ENCODE measurements around the gene TGM2.

TGM2 gene

DNA sequence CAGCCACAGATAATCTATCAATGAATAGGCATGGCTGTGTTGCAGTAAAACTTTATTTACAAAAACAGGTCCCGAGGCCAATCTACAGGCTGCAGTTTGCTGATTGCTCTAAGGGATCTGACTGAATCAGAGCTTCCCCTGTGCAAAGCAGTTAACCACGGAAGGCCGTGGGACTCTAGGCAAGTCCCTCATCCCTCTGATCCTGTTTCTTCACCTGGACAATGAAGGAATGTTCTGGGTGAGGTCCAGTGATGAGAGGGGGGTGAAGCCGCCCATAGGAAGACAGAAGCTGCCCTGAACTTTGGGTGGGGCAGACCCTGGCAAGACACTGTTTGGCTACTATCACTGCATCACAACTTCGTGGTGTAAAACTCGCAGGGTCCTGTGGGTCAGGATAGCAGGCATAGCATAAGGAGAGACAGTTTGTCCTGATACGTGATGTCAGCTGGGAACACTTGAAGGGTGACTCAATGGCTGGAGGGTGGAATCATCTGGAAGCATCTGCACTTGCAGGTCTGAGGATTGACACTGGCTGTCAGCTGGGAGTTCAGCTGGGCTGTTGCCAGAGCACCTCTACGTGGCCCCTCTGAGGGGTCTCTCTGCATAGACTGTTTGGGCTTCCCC lies 33.3 kb upstream of the TGM2 start:
- no peak for DNase-seq

DNA sequence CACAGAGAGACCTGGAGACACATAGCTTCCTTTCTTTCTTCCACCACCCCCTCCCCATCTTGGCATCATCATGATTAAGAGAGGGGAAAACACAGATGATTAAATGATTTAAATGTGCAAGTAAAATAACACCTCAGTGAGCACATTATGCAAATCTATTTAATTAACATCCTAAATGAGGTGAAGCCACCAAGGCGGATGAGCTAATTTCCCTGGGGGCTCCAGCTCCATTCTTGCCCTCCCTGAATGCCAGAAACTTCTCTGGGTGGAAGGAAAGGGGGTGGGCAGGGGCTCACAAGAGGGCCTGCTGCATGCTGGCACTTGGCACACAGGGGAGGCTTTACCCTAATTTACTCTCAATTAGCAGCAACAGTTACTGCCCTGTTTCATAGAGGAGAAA lies 32.5 kb upstream of the TGM2 start:
- DNase-seq = no peak

DNA sequence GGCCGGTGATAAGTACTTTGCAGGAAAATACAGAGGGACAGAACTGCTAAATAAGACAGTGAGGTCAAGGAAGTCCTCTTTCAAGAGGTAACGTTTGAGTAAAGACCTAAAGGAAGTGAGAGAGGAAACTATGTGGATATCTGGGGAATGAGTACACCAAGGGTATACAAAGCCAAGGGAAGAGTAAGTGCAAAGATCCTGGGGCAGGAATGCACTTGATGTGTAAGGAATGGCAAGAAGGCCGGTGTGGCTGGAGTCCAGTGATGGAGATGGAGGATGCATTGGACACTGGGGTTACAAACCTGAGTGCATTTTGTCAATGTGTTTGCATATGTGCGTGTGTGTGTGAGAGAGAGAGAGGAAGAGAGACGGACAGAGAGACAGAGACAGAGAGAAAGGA lies 32.1 kb upstream of the TGM2 start:
- no peak for DNase-seq

- DNase-seq = no peak
These were observed 31.5 kb upstream of the TGM2 start for GRCh38 chr20:38196592-38196991.

- no peak for DNase-seq
These were observed 31.0 kb upstream of the TGM2 start for GRCh38 chr20:38196076-38196475.

DNA sequence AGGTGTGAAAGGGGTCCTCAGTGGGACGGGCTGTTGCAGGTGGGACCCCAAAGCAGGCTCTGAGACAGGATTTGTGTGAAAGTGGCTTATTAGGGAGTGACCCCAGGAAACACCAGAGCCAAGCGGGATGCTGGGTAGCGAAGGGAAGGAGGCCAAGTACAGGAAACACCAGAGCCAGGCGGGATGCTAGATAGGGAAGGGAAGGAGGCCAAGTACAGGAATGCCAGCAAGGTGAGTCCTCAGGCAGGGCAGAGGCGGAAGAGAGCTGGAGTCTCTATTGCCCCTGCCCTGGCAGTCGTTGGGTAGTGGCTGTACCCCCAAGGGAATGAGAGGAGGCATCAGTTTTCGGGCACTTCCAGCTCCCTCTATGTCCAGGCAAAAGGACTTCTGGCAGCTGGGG lies 30.5 kb upstream of the TGM2 start:
- DNase-seq = no peak

DNA sequence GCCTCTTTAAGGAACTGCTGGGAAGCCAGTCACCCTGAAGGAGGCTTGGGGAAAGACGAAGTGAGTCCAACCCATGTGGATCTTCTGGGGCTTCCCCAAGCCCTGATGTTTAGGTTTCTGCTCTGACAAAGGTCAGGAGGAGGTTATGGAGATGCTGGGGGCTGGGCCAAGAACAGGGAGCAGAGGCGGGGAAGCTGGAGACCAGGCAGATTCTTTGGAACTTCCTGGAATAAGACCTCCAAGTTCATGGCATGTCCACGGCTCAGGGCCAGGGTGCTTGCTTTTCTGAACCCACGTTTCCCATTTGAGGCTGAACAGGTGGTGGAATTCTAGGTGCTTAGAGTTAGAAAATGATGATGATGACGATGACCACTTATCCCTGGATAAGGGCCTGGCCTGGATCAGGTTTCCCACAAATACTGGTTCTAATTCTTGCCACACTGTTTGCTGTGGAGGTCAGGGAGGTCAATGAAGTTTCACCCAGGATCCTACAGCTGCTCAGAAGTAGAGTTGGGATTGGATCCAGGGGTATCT lies 30.0 kb upstream of the TGM2 start:
- DNase-seq = no peak

DNA sequence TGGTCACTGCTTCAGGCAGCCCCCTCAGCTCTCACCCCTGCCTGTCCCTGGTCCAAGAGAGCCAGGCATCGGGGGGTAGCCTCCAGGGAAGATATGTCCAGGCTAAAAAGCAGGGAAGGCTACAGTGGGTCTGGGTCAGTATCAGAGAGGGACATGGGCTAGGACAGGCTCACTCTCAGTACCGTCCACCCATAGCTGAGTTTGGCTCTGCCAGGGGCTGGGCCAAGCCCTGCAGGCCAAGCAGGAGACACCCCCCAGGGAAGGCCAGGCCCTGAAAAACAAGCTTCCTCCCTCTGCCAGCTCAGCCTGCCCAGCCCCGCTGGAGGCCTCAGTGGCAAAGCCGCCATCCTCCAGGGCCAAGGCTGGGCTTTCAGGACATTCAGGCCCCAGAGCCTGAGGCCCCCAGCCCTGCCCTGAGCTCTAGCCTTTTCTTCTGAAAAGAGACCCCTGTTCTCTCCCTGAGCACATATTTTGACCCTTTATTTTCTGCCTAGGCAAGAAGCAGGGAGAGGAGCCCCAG lies 28.6 kb upstream of the TGM2 start:
- no peak for DNase-seq

DNA sequence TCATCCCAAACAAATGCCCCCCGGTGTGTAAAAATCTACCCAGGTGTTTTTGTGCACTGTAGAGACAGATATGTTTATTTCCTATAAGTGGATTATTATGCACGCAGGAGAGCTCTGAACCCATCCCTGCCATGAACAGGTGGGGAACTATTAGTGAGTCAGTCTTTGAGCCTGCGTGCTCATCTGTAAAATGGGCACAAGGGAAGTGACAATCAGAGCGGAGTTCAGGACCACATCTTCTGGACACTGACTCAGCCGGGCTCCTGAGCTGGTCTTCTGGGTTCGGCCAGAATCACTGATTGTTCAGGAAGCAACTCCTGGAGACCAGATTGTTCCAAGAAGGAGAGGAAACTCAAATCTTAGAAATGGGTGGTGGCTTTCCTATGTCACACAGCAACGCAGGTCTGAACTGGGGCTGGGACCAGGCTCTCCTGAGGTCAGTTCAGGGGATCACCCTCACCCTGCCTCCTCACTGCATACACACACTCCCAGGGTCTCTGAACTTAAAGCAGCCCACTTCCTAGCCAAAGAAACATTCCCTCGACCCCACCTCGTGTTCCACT lies 27.3 kb upstream of the TGM2 start:
- DNase-seq = no peak

- no peak for DNase-seq
These were observed 26.6 kb upstream of the TGM2 start for GRCh38 chr20:38191654-38192053.

GRCh38 chr20:38190936-38191371 lies 25.9 kb upstream of the TGM2 start:
- no peak for DNase-seq

GRCh38 chr20:38190166-38190565 lies 25.1 kb upstream of the TGM2 start:
- no peak for DNase-seq

- no peak for DNase-seq
These were observed 22.4 kb upstream of the TGM2 start for GRCh38 chr20:38187517-38187916.

- DNase-seq = no peak
These were observed 21.7 kb upstream of the TGM2 start for GRCh38 chr20:38186788-38187221.

GRCh38 chr20:38184101-38184500 lies 19.0 kb upstream of the TGM2 start:
- no peak for DNase-seq

- DNase-seq = no peak
These were observed 16.9 kb upstream of the TGM2 start for GRCh38 chr20:38181971-38182370.

DNA sequence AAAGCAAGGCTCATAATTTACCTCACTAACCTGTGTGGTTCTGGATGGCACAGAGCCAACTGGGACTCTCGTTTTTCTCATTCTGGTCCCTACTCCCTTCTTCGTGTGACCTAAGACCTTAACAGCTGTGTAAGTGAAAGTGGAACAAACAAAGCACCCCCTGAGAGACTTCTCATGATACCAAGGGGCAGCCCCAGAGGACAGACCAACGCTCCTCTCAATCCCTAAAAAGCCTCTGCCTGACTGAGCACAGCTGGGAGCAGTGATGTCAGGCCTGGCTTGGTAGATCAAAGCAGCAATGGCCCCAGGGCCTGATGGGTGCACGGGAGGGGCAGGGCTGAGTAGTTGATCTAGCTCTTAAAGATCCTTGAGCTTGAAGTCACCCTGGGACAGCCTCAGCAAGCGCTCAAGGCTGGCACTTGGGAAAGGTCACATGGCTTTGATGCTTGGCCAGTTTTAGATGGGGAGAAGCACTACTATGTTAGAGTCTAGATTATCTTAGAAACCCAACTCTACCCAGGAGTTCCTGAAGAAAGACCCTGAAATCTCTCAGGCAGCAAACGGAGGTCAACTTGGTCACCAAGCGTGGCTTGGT lies 16.2 kb upstream of the TGM2 start:
- no peak for DNase-seq

DNA sequence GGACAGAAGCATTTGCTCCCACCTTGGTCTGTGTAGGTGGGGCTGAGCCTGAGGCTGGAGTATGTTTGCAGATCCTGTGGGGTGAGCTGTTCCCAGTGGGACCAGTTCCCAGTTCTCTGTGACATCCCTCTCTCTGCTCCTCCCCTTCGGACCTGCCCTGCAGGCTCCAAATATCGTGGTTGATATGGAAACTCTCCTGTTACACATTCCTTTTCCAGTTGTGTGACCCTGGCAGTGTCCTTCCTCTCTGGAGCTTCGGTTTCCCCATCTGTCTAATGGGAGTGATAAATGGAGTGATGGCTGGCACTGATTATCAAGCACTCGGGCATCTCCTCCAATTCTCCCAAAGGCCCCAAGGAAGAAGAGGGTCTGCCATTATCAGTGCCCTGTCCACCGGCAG lies 15.7 kb upstream of the TGM2 start:
- no peak for DNase-seq

- no peak for DNase-seq
These were observed 14.8 kb upstream of the TGM2 start for GRCh38 chr20:38179846-38180245.

- DNase-seq = no peak
These were observed 13.5 kb upstream of the TGM2 start for GRCh38 chr20:38178581-38178980.

- no peak for DNase-seq
These were observed 13.0 kb upstream of the TGM2 start for GRCh38 chr20:38178065-38178491.

DNA sequence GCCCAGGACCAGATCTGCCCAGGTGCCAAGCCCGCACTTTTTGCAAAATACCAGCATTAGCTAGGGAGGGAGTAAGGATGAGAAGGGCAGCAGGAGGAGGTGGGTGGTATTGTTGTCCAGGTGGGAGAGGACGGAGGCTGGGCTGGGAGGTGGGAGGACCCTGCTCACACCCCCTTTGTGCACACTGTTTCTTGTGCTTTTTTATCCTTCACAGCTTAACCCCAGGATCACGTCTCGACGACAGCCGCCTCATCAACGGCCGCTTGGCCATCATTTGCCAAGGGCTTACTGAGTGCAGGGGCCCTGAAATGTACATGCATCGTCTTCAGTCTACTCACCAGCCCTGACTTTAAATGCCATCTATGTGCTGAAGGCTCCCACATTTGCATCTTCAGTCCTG lies 12.1 kb upstream of the TGM2 start:
- DNase-seq = no peak

GRCh38 chr20:38175304-38176180 lies 10.5 kb upstream of the TGM2 start:
- DNase-seq = no peak

Measured in activated CD4-positive, alpha-beta T cell treated with anti-CD3 and anti-CD28 coated beads for 1 hour (primary cell).